EH (cell line): ENCODE results near the gene BABAM2.
"Not testable (repeated sequence)": the region's sequence is repeated elsewhere in the genome, so short reads cannot be mapped to it uniquely, and the experiment has no call there.

ENCODE experiments used
- DNase-seq: peaks from one replicate; pipeline ENCODE4 v3.0.0-alpha.2; 2015; ENCODE audit warnings: low read depth

The BABAM2 gene

GRCh38 chr2:27946530-27947060 lies 56.1 kb downstream of the BABAM2 start:
- no peak for DNase-seq

DNA sequence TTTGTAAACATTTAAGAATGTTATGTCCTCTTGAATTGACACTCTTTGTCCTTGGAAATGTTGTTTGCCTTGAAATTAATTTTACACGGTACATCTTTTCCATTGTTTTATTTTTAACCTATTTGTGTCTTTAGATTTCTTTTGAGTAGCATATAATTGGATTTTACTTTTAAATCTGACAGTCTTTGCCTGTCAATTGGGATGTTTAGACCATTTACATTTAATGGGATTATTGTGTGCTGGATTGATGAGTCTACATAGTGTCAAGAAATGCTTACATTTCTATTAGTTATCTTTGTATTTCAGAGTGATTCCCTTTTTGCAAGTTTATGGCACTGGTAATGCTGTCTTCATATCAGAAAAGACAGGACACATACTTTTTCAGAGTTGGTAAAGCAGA lies 61.5 kb downstream of the BABAM2 start:
- no peak for DNase-seq

GRCh38 chr2:27953077-27953476 lies 62.5 kb downstream of the BABAM2 start:
- DNase-seq = no peak

GRCh38 chr2:27954221-27954673 lies 63.7 kb downstream of the BABAM2 start:
- DNase-seq = no peak

- DNase-seq = peak; percentile 98
Observed at GRCh38 chr2:27954771-27955383, 64.3 kb downstream of the BABAM2 start.

DNA sequence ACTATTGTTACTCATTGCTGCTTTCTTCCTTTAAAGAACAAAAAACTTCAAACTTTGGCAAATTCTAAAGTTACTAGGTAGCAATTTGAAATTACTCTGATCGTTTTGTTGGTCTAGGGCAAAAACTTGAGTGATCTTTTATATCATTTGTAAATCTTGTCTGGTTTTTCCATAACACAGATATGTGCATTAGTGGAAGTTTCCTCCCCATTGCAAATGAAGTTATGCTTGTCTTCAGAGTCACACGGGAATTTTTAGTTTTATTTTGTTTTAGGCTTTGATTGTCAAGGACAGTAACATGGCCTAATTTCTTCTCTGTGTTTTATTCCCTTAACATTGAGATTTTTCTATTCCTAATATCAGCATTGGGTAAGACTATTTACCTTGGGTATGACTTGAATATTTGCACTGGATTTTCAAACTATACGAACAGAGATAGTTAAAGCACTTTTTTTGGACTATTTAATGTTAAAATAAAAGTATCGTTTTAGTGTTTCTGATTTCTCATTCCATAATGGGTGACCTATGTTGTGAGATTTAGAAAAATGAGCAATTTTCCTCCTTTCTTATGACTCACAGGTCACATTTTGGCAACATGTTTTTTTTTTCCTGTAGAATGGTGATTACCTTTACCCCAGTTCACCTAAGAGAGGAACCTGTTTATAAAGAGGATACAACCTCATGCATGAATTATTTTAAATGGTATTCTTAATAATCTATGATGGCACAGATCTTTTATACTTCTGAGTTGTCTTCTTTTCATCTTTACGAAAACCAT lies 65.0 kb downstream of the BABAM2 start:
- no peak for DNase-seq

GRCh38 chr2:27956888-27957287 lies 66.4 kb downstream of the BABAM2 start:
- DNase-seq = peak; percentile 79

- peak; percentile 35 for DNase-seq
Observed at GRCh38 chr2:27958711-27959378, 68.3 kb downstream of the BABAM2 start.

DNA sequence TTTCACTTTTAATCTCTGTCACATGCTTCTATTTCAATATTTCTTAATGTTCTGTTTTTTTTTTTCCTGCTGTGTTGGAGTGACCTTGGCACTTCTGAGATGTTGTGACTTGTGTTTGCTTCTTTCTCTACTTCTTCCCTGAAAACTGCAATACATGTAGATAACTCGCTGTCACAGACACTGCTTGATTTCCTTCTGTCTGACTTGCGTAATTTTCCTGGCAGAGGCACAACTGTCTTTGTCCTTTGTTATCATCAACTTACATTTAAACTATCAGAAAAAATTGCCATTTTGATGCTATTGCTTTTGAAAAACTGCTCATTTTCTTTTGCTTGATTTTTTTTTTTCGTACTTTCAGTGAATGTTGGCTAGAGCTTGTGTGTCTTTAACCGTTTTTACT lies 69.0 kb downstream of the BABAM2 start:
- DNase-seq = peak; percentile 72

DNA sequence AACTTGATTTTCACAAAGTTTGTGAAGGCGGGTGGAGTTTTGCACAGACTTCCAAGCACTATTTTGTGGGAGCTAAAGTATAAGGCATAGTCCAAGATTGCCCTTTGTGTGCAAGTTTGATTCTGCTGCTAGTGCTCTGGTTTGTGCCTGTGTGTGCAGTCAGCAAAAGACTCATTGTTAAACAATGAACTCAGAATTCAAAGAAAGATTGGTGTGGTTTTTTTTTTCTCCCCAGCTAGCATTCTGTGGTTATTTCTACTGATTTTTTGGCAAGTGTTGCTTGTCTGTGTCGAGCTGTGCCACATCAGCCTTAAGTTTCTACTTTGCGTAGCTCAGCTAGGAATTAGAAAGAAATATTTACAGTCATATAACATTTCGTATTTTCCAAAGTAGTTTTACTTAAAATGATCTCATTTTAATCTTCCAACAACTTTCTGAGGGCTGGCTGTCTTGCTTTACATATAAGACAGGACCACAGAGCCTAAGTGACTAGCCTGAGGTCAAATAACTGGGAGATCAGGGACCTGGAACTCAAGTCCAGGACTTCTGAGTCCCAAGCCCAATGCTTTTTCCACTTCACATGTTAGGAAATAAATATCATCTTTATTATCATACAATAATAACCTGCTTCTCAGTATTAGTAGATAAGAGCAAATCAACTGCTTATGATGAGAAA lies 69.8 kb downstream of the BABAM2 start:
- DNase-seq = peak; percentile 95

- DNase-seq = peak; percentile 65
Observed at GRCh38 chr2:27962006-27962405, 71.5 kb downstream of the BABAM2 start.

DNA sequence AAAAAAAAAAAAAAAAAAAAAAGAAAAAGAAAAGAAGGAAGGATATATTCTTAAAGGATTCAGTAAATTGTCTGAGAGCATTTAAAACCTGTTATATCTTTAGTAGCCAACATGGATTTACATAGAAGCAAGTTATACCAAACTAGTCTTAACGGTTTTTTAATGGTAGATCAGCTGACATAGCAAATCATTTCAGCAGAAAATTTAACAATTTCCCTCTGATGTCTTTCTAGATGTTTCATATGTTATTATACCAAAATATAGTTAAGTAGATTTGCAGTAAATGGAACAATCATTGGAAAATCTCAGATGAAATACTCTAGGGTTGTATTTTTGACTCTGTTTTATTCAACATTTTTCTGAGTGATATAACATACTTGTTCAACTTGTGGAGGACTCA lies 72.9 kb downstream of the BABAM2 start:
- DNase-seq = no peak

GRCh38 chr2:27964067-27964466 lies 73.5 kb downstream of the BABAM2 start:
- no peak for DNase-seq

GRCh38 chr2:27965841-27966240 lies 75.3 kb downstream of the BABAM2 start:
- no peak for DNase-seq

DNA sequence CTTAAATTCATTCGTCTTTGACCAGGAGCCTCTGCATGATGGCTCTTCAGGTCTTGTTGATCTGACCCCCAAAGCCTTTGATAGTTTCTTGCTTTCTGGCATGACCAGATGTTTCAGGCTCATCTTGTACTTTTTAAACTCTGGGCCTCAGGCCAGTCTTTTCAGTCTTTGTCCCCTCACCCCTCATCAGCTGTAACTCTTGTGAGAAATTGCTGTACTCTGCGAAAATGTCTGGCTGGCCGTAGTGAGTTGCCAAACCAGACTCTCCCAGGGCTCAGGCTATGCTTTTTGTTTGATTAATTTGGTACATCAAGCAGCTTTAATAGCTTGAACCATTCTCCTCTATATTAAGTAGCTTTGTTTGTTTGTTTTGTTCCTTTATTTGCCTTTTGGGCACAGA lies 75.9 kb downstream of the BABAM2 start:
- no peak for DNase-seq

- DNase-seq = no peak
Observed at GRCh38 chr2:27967076-27967475, 76.5 kb downstream of the BABAM2 start.

DNA sequence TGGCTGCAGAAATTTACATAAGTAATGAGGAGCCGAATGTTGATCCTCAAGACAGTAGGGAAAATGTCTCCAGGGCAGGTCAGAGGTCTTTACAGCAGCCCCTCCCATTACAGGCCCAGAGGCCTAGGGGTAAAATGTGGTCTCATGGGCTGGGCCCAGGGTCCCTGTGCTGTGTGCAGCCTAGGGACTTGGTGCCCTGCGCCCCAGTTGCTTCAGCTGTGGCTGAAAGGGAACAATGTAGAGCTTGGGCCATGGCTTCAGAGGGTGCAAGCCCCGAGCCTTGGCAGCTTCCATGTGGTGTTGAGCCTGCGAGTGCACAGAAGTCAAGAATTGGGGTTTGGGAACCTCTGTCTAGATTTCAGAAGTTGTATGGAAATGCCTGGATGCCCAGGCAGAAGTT lies 77.5 kb downstream of the BABAM2 start:
- DNase-seq = not testable (repeated sequence)

- not testable (repeated sequence) for DNase-seq
Observed at GRCh38 chr2:27968957-27969356, 78.4 kb downstream of the BABAM2 start.

GRCh38 chr2:27972311-27972710 lies 81.8 kb downstream of the BABAM2 start:
- DNase-seq = no peak

DNA sequence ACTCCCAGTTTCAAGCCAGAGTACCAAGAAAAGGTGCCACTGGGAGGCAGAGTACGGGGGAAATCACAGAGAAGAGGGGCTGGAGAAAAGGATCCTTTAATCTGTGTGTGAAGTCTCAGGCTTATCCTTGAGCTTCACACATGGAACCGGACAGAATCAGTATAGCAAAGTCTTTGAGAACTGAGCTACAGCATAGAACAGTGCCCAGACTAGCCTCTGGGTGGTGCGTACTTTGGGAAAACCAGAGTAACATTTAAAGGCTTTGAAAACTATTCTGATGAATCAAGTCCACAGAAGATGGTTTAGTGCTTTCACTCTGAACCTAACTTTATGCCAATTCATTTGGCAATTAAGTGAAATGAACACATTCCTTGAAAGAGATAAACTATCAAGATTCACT lies 83.1 kb downstream of the BABAM2 start:
- DNase-seq = peak; percentile 44

- no peak for DNase-seq
Observed at GRCh38 chr2:27976308-27976707, 85.8 kb downstream of the BABAM2 start.

- DNase-seq = peak; percentile 97
Observed at GRCh38 chr2:27977731-27978312, 87.3 kb downstream of the BABAM2 start.
